ENCODE data around the gene SHC4. TPM values are rescaled to one million over a fixed set of nuclear protein-coding genes. Genes with fewer than 3 reads are reported as not detected.
A peak's percentile ranks its signal among the peaks of the same experiment; 100 is the strongest.
"Not testable (repeated sequence)": the region's sequence is repeated elsewhere in the genome, so short reads cannot be mapped to it uniquely, and the experiment has no call there.

SHC4 gene
- total RNA-seq, 1 donor from 2014 or later: 4.2 TPM

GRCh38 chr15:48796930-48797329, 166.8 kb downstream of the SHC4 start:
- H3K36me3 ChIP-seq (ENCODE audit: control insufficient read depth, insufficient read depth, low read length): no peaks in the 10 kb centered on the region
- no peak overlapping the region for H3K4me3 ChIP-seq (ENCODE audit: low read depth, low read length)
- TF ChIP-seq, protein P1, sequence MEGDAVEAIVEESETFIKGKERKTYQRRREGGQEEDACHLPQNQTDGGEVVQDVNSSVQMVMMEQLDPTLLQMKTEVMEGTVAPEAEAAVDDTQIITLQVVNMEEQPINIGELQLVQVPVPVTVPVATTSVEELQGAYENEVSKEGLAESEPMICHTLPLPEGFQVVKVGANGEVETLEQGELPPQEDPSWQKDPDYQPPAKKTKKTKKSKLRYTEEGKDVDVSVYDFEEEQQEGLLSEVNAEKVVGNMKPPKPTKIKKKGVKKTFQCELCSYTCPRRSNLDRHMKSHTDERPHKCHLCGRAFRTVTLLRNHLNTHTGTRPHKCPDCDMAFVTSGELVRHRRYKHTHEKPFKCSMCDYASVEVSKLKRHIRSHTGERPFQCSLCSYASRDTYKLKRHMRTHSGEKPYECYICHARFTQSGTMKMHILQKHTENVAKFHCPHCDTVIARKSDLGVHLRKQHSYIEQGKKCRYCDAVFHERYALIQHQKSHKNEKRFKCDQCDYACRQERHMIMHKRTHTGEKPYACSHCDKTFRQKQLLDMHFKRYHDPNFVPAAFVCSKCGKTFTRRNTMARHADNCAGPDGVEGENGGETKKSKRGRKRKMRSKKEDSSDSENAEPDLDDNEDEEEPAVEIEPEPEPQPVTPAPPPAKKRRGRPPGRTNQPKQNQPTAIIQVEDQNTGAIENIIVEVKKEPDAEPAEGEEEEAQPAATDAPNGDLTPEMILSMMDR (IDR thresholded peaks at IDR 0.05; ENCODE audit: insufficient read depth, low read length, poor library complexity, severe bottlenecking): no peak
- DNase-seq (ENCODE audit: low read depth): peak; percentile 81
- no peaks in the 10 kb centered on the region for H3K27me3 ChIP-seq (ENCODE audit: control insufficient read depth, insufficient read depth, low read length)

DNA sequence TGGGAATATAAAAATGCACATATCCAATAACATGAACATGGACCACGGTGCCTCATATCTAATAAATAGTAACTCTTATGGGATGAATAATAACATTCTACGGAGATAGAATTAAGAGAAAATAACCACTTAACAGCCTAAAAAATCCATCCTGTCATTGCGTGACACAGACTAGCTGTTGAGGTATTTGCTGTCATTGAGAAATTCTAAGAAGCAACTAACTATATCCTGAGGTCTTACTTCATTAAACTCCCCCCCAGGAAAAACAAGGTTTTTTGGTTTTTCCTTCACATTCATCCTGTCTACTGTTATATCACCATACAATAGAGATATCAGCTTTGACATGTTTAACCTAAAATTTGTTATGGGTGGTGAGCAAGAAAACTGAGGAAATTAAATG, 167.2 kb downstream of the SHC4 start:
- no peak for DNase-seq (ENCODE audit: low read depth)
- Histone ChIP-seq H3K4me3 (ENCODE audit: low read depth, low read length) (no peak overlapping the region), H3K36me3 (ENCODE audit: control insufficient read depth, insufficient read depth, low read length) (no peaks in the 10 kb centered on the region), H3K27me3 (ENCODE audit: control insufficient read depth, insufficient read depth, low read length) (no peaks in the 10 kb centered on the region)
- TF ChIP-seq, protein P1 (IDR thresholded peaks at IDR 0.05; ENCODE audit: insufficient read depth, low read length, poor library complexity, severe bottlenecking): no peak

GRCh38 chr15:48795901-48796300, 167.8 kb downstream of the SHC4 start:
- DNase-seq (ENCODE audit: low read depth): no peak
- no peaks in the 10 kb centered on the region for H3K36me3 ChIP-seq (ENCODE audit: control insufficient read depth, insufficient read depth, low read length)
- H3K4me3 ChIP-seq (ENCODE audit: low read depth, low read length): no peak overlapping the region
- TF ChIP-seq, protein P1 (IDR thresholded peaks at IDR 0.05; ENCODE audit: insufficient read depth, low read length, poor library complexity, severe bottlenecking): no peak
- H3K27me3 ChIP-seq (ENCODE audit: control insufficient read depth, insufficient read depth, low read length): no peaks in the 10 kb centered on the region

DNA sequence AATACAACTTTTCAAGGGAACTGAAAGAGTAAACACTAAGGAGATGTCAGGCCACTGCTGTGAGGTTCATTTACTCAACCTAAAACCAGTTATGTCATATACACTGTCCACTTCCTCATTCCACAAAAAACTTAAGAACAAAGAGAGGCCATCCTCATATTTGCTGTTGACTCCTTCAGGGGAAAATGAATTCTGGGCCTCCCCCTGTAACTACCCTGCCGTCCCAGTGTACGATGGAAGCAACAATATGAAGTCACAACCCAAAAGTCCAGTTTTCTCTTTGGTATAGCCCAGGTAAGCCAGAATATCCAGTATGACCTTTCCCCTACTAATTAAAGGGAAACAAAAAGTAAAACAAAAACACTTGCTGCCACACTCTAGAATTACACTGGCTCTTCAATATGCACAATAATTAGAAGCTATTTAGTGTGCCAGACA, 169.0 kb downstream of the SHC4 start:
- Histone ChIP-seq H3K4me3 (ENCODE audit: low read depth, low read length) (no peak overlapping the region), H3K36me3 (ENCODE audit: control insufficient read depth, insufficient read depth, low read length) (no peaks in the 10 kb centered on the region), H3K27me3 (ENCODE audit: control insufficient read depth, insufficient read depth, low read length) (no peaks in the 10 kb centered on the region)
- no peak for DNase-seq (ENCODE audit: low read depth)
- TF ChIP-seq, protein P1 (IDR thresholded peaks at IDR 0.05; ENCODE audit: insufficient read depth, low read length, poor library complexity, severe bottlenecking): no peak

DNA sequence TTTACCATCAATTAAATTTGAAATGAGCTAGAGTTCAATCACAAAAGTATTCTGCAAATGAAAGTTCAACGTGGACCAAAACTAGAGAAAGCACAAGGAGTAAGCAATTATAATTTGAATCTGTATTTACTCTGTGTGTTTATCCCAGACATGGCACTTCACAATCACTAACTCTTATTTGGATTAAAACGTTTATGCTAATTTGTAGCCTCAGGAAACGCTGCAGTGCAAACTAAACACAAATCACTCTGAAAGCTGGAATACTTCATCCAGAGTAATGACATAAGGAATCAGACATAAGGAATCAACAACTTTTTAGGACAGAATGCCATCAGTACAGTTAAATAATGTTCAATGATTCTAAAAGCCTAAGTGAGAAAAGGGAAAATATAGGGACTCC, 171.3 kb downstream of the SHC4 start:
- no peak for DNase-seq (ENCODE audit: low read depth)
- TF ChIP-seq, protein P1 (IDR thresholded peaks at IDR 0.05; ENCODE audit: insufficient read depth, low read length, poor library complexity, severe bottlenecking): no peak

GRCh38 chr15:48790466-48791115, 173.1 kb downstream of the SHC4 start:
- DNase-seq (ENCODE audit: low read depth); H3K4me3 ChIP-seq (ENCODE audit: low read depth, low read length); H3K36me3 ChIP-seq (ENCODE audit: control insufficient read depth, insufficient read depth, low read length); H3K27me3 ChIP-seq (ENCODE audit: control insufficient read depth, insufficient read depth, low read length): not testable (repeated sequence)

More for the DNA sequence above, 171.3 kb downstream of the SHC4 start:
- Histone ChIP-seq H3K4me3 (ENCODE audit: low read depth, low read length) (no peak overlapping the region), H3K27me3 (ENCODE audit: control insufficient read depth, insufficient read depth, low read length) (no peaks in the 10 kb centered on the region), H3K36me3 (ENCODE audit: control insufficient read depth, insufficient read depth, low read length) (no peaks in the 10 kb centered on the region)
